Measurements from ENCODE around the gene CPED1.
"Not testable (repeated sequence)": the region's sequence is repeated elsewhere in the genome, so short reads cannot be mapped to it uniquely, and the experiment has no call there.

The CPED1 gene

DNA sequence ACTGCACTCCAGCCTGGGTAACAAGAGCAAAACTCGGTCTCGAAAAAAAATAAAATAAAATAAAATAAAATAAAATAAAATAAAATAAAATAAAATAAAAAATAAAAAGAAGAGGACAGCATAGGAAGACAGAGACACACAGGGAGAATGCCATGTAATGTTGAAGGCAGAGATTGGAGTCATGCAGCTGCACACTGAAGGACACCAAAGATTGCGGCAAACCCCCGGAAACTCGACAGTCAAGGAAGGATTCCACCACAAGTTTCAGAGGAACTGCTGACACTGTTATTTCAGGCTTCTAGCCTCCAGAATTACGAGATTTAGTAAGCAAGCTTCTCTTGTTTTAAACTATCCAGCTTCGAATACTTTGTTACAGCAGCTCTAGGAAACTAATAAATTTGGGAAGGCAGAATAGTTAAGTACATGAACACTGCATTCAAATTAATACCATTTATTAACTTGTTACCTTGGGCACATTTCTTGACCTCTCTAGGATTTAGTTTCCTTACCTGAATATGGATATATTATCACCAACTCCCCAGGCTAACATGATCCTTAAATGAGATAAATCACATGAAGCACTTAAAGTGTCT is 9.5 kb downstream of the CPED1 start:
- H3K9me3 Mint-ChIP-seq = no peaks in the 10 kb centered on the region
- no peak overlapping the region for H3K4me3 Mint-ChIP-seq
- H3K27ac Mint-ChIP-seq = no peak overlapping the region
- H3K27me3 Mint-ChIP-seq (ENCODE audit: low read depth) = peaks cover 32% of the 10 kb centered on the region
- H3K4me1 Mint-ChIP-seq (ENCODE audit: low read depth) = peaks cover 9% of the 10 kb centered on the region
- H3K36me3 Mint-ChIP-seq (ENCODE audit: low read depth) = no peaks in the 10 kb centered on the region

DNA sequence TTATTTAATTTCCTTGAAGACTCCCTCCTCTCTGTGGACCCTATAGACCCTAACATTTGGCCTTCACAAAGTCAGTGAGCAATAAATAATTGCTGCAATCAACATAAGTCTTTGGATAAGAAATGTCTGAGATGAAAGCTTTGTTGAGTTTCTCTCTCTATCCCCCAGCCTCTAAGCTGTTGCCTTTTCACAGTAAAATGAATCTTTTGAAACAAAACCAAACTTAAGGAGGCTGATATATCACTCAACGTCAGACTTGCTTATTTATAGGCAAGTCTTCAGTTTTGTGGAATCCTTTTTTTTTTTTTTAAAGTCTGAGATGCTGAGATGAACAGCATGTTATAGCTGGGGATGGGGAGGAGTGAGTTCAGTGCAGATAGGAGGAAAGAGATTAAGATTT is 10.0 kb downstream of the CPED1 start:
- no peak overlapping the region for H3K4me3 Mint-ChIP-seq

DNA sequence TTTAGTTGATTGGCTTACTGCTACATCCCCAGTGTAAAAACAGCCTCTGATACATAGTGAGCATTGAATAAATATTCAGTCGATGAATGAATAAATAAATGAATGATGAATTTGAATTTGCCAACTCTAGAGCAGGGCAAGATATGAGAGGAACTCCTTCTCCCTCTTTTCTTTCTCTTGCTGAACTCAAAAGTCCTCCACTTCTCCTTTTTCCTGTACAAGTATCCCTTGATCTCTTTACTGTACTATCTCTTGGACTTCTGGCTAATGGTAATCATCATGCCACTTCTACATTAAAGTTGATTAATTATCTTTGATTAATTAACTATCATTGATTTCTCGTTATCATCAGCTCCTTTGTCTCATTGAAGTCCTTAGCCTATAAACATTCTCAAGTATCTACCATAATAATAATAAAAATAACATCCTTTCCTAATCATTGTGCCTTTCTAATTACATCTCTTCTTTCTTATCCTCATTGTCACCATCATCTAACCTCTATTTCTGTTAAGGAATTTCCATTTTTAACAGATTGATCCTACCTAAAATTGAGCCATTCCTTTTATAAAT is 10.6 kb downstream of the CPED1 start:
- peaks cover 9% of the 10 kb centered on the region for H3K4me1 Mint-ChIP-seq (ENCODE audit: low read depth)
- H3K4me3 Mint-ChIP-seq = no peak overlapping the region
- H3K27ac Mint-ChIP-seq = no peak overlapping the region
- no peaks in the 10 kb centered on the region for H3K36me3 Mint-ChIP-seq (ENCODE audit: low read depth)
- H3K27me3 Mint-ChIP-seq (ENCODE audit: low read depth) = peaks cover 32% of the 10 kb centered on the region
- H3K9me3 Mint-ChIP-seq = no peaks in the 10 kb centered on the region

More for the DNA sequence above, 10.0 kb downstream of the CPED1 start:
- no peaks in the 10 kb centered on the region for H3K9me3 Mint-ChIP-seq
- no peak overlapping the region for H3K27ac Mint-ChIP-seq
- peaks cover 9% of the 10 kb centered on the region for H3K4me1 Mint-ChIP-seq (ENCODE audit: low read depth)
- H3K36me3 Mint-ChIP-seq (ENCODE audit: low read depth) = no peaks in the 10 kb centered on the region
- H3K27me3 Mint-ChIP-seq (ENCODE audit: low read depth) = peaks cover 32% of the 10 kb centered on the region

DNA sequence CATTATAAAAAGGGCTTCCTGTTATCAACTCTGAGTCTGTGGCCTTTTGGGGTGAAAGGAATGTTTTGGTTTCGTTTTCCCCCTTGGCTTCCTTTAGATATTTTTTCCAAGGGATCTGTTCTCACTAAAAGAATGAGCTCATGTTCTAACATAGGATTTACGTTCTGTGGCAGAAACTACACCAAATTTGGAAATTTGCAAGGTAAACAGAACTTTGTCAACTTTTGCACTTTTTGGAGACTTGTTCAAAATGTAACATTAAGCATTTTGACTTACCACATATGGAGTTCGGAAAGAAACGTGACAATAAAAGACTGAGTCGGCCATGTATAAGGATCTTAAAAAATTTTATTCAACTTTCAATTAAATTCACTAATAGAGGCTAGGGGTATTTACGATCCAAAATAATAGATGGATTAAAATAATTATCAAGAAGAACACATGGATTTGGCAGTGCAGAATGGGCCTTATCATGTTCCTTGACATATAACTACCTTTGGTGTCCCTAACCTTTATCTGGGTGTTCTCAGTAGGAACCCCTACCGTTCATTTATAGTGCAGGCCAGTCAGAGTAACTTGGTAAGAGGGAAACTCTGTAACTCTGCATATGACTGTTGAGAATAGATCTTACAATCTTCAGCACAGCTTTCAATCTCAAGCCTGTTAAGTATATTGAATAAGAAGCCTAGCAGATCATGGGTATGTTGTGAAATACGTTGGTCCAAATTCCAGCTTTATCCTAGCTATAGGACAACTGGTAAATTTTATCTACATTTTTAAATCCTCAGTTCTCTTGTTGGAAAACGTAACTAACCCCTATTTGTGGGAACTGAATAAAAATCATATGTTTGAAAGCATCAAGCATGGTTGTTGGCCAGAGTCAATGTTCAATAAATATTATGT is 11.8 kb downstream of the CPED1 start:
- peaks cover 9% of the 10 kb centered on the region for H3K4me1 Mint-ChIP-seq (ENCODE audit: low read depth)
- no peak overlapping the region for H3K4me3 Mint-ChIP-seq
- H3K27ac Mint-ChIP-seq = no peak overlapping the region
- H3K9me3 Mint-ChIP-seq = no peaks in the 10 kb centered on the region
- H3K36me3 Mint-ChIP-seq (ENCODE audit: low read depth) = no peaks in the 10 kb centered on the region
- peaks cover 20% of the 10 kb centered on the region for H3K27me3 Mint-ChIP-seq (ENCODE audit: low read depth)

DNA sequence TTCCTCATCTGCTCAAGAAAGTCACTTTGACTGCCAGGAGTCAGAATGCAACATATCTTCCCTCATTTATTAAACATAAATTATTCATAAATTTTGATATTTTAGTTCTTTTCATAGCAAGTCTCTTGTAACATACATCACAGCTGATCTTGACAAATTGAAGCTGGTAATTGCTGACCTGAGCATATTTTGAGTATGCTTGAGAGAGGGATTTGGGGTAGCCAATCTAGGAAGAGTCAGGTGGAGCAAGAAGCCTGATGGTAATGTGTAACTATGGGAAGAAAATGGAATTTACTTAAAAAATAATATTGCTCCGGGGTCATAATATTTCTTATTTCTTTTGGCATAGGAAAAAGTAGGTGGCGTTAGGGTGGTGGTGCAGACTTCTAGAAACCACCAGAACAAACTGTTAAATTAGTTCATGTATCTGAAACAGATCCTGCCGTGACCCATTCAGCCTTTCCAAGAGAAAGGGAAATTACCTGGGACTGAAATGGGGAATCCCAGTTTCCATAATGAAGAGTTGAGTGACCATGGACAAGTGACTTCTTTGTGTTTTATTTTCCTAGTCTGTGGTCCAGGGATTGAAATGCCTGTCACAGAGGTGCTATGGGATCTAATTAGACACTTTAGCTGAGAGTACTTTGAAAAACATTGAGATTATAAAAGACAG is 12.9 kb downstream of the CPED1 start:
- H3K4me1 Mint-ChIP-seq (ENCODE audit: low read depth) = peaks cover 8% of the 10 kb centered on the region
- H3K4me3 Mint-ChIP-seq = no peak overlapping the region
- H3K27ac Mint-ChIP-seq = no peak overlapping the region
- peaks cover 14% of the 10 kb centered on the region for H3K27me3 Mint-ChIP-seq (ENCODE audit: low read depth)
- H3K9me3 Mint-ChIP-seq = no peaks in the 10 kb centered on the region
- H3K36me3 Mint-ChIP-seq (ENCODE audit: low read depth) = no peaks in the 10 kb centered on the region

DNA sequence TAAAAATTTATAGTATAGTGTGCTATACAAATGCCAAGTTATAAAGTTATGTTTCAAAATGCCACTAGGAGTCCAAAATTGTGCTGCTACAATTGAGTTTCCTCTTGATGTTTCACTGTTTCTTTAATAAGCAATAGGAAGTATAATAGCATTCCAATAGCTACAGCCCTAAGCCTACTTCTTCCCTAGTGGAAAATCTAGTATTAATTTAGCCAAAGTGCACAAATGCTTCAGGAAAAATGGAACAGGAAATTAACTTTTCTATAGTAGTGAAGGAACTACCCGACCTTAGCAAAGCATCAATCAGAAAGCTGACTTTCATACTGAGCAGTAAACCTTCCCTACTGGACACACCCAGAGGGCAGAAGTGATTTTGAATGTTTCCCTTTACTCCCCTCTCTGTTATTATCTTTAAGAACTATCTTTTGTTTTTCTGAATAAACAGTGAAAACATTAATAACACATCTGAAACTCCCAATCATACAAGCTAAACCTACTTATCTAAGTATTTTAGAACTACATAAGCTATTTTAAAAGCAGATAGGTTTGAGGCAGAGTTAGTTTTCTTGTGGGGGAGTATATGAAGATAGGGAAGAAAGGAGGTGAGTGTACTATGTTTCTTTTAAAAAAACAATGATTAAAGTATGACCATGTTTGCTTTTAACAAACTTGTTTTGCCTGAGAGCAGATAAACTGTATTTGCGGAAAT is 13.7 kb downstream of the CPED1 start:
- no peaks in the 10 kb centered on the region for H3K36me3 Mint-ChIP-seq (ENCODE audit: low read depth)

DNA sequence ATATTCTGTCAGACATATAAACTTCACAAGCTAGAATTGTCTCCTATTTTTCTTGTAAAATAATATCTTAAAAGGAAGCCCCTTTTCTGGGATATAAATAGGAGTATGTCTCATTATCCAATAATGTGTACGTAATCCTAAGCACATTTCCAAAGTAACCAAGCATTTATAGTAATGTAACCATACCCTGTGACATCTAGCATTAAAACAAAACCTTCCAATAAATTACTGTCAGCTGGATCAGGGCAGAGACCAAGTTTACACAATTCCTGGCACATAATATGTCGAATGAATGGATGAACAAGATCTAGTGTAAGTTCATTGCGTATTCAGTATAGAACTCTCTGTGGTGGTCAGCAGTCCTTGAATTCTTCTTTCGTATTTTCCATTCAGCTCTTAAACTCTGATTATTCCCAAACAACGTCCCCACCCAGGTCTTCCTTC is 14.3 kb downstream of the CPED1 start:
- Mint-ChIP-seq H3K4me1 (ENCODE audit: low read depth) (peaks cover 4% of the 10 kb centered on the region), H3K36me3 (ENCODE audit: low read depth) (no peaks in the 10 kb centered on the region), H3K27ac (no peak overlapping the region), H3K9me3 (no peaks in the 10 kb centered on the region), H3K4me3 (no peak overlapping the region), H3K27me3 (ENCODE audit: low read depth) (peaks cover 11% of the 10 kb centered on the region)

More for the DNA sequence above, 13.7 kb downstream of the CPED1 start:
- Mint-ChIP-seq H3K4me1 (ENCODE audit: low read depth) (peaks cover 4% of the 10 kb centered on the region), H3K4me3 (no peak overlapping the region), H3K27ac (no peak overlapping the region), H3K9me3 (no peaks in the 10 kb centered on the region), H3K27me3 (ENCODE audit: low read depth) (peaks cover 11% of the 10 kb centered on the region)

DNA sequence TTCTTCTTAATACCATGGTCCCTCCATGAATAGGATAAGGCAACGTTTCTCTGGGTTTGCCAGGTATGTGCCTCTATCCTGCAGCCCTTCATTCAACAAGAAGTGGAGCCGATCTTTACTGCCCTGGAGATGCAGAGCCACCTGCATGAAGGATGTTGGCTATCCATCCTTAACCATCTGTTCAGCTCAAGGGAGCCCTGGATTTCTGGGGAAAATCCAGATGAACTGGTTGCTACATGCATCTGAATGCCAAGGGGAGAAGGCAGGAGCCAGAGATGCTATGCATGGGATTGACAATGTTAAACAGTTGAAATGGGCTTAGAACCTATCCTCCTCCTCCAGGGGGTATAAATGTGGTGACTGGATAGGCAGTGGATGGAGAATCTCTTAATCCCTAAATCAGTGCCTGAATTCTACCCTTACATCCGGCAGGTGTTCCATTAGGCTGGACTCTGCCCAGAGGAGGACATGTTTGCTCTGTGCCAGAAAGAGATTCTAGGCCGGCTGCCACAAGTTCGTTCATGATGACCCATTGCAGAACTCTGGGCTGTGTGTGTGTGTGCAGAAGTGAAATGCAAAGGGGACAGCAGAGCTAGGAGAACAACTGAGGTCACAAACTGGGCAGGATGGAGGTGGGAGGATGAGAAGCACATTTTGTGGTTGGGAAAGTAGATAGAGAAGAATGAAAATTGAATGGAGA is 15.6 kb downstream of the CPED1 start:
- Mint-ChIP-seq H3K27me3 (ENCODE audit: low read depth) (peaks cover 16% of the 10 kb centered on the region), H3K4me1 (ENCODE audit: low read depth) (peaks cover 4% of the 10 kb centered on the region), H3K9me3 (no peaks in the 10 kb centered on the region), H3K4me3 (no peak overlapping the region), H3K27ac (no peak overlapping the region), H3K36me3 (ENCODE audit: low read depth) (no peaks in the 10 kb centered on the region)

DNA sequence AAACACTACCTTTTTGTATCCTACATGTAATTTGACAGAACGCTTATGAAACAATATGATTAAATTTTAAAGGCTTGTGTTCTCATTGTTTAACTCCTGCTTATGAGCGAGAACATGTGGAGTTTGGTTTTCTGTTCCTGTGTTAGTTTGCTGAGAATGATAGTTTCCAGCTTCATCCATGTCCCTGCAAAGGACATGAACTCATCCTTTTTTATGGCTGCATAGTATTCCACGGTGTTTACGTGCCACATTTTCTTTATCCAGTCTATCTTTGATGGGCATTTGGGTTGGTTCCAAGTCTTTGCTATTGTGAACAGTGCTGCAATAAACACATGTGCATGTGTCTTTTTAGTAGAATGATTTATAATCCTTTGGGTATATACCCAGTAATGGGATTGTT is 16.5 kb downstream of the CPED1 start:
- H3K27me3 Mint-ChIP-seq (ENCODE audit: low read depth) = peaks cover 13% of the 10 kb centered on the region

DNA sequence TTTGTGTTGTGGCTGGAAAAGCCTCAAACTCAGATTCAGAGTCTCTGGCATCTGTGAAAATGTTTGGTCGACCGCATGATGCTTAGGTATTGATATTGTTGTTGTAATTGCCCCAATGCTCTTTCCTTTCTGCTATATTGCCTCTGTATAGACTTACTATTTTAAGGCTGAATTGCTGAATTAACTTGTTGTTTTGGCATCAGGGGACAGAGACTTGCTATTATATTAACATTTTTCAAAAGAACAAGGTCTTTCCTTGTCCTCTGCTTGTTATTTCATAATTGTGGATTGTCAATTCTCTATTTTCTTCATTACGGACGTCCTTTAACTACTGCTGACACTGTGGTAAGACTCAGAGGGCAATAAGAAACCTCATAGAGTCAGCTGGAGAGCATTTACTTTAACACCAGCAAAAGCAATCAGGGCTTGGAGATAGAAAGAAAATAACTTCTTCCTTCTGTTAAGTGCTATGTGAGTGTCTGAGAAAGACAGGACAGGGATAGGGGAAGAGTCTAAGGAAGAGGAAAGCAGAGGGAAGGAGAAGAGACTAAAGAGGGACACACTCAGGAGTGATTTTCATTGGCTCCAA is 17.6 kb downstream of the CPED1 start:
- H3K27me3 Mint-ChIP-seq (ENCODE audit: low read depth) = peaks cover 12% of the 10 kb centered on the region

More for the DNA sequence above, 16.5 kb downstream of the CPED1 start:
- not testable (repeated sequence) for H3K4me3 Mint-ChIP-seq; H3K9me3 Mint-ChIP-seq; H3K4me1 Mint-ChIP-seq (ENCODE audit: low read depth); H3K36me3 Mint-ChIP-seq (ENCODE audit: low read depth); H3K27ac Mint-ChIP-seq

DNA sequence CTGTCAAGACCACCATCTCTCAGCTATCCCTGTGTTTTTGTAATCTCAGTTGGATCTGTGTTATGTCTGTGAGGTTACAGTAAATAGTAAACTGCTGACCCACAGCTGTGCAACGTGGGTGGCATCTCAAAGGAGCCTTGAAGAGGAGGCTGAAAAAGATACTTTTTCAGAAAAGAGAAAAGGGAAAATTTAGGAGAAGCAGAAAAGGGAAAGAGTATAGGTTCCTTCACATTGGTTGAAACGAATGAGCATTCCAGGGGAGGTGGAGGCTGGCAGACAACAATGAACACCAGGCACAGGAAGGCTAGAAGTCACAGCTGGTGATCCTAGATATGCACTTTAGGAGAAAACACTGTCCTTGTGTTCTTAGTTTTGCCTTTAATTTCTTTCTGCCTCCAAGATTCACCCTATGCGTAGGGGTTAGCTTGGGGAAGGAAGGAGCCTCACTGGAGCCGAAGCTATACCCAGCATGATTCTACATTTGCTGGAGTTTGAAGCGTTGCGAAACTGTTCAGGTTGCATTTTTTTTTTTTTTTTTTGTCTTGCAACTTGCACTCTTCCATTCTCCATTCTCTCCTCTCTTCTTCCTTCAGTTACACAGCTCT is 18.3 kb downstream of the CPED1 start:
- Mint-ChIP-seq H3K36me3 (ENCODE audit: low read depth) (no peaks in the 10 kb centered on the region), H3K27me3 (ENCODE audit: low read depth) (peaks cover 12% of the 10 kb centered on the region), H3K27ac (no peak overlapping the region), H3K9me3 (no peaks in the 10 kb centered on the region), H3K4me3 (no peak overlapping the region), H3K4me1 (ENCODE audit: low read depth) (no peaks in the 10 kb centered on the region)

More for the DNA sequence above, 17.6 kb downstream of the CPED1 start:
- Mint-ChIP-seq H3K27ac (no peak overlapping the region), H3K9me3 (no peaks in the 10 kb centered on the region), H3K36me3 (ENCODE audit: low read depth) (no peaks in the 10 kb centered on the region), H3K4me1 (ENCODE audit: low read depth) (no peaks in the 10 kb centered on the region), H3K4me3 (no peak overlapping the region)

DNA sequence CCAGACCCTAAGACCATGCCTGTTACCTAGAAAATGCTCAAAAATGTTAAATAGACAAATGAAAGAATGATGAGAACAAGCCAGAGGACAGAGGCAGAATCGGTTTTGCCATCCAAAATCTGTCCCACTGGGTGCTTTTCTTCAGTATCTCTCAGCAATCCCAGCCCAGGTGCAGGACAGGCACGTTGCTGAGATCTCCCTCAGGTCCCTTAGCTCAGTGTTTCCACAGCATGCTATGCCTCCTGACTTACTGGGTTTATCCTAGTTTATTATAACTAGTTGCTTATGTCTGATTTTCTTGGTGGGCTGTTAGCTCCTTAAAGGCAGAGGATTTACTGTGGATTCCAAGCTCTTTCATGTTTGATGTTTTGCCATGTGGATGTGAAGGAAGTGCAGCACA is 20.3 kb downstream of the CPED1 start:
- Mint-ChIP-seq H3K36me3 (ENCODE audit: low read depth) (no peaks in the 10 kb centered on the region), H3K9me3 (no peaks in the 10 kb centered on the region), H3K27me3 (ENCODE audit: low read depth) (peaks cover 18% of the 10 kb centered on the region), H3K4me3 (no peak overlapping the region), H3K4me1 (ENCODE audit: low read depth) (no peaks in the 10 kb centered on the region), H3K27ac (no peak overlapping the region)

DNA sequence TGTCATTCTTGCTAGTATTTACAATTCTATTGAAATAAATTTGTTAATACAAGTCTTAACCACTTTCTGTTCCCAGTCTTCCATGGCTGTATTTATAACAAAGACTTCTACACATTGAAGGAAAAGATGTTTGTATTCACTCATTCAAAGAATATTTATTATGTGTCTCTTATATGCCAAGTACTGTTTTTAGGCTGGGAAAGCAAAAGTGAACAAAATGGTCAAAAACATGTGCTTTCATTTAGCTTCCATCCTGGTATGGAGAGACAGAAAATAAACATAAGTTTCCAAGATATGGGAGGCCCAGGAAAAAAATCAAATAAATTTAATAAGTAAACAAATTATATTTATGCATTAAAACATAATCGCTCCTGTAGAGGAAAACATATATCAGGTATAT is 22.9 kb downstream of the CPED1 start:
- Mint-ChIP-seq H3K27me3 (ENCODE audit: low read depth) (peaks cover 25% of the 10 kb centered on the region), H3K4me3 (no peak overlapping the region), H3K36me3 (ENCODE audit: low read depth) (no peaks in the 10 kb centered on the region), H3K4me1 (ENCODE audit: low read depth) (no peaks in the 10 kb centered on the region), H3K9me3 (no peaks in the 10 kb centered on the region), H3K27ac (no peak overlapping the region)

Measured in T-helper 1 cell treated with Interleukin-12 subunit alpha and Interleukin-12 subunit beta and Interleukin-4 antibody, amounts not matched to agents 30 μg/mL and 1 μg/mL, for 36 hours (primary cell).